Sigmoid colon (tissue), 4 donors: ENCODE data around the gene SNRPB.

Source experiments
- CTCF ChIP-seq, 4 experiments: fragments of 450-650 bp in 3 of 4; fragments of 200-600 bp in 1 of 4; IDR thresholded peaks; one replicate each; pipeline ENCODE4 v1.5.1; 2016 to 2019; ENCODE audit warnings: antibody characterized with exemption in 4 of 4, mild to moderate bottlenecking in 3 of 4, moderate library complexity in 2 of 4
- POLR2A ChIP-seq, 2 donors: fragments of 450-650 bp; IDR thresholded peaks; one replicate each; pipeline ENCODE4 v1.6.1; 2016; ENCODE audit warnings: antibody characterized with exemption in 2 of 2, mild to moderate bottlenecking in 2 of 2, moderate library complexity in 2 of 2
- POLR2AphosphoS5 ChIP-seq, 4 donors: sonication (generic); formaldehyde crosslinking; IDR thresholded peaks; one replicate each; pipeline ENCODE4 v1.6.1; 2017; ENCODE audit warnings: antibody characterized with exemption in 4 of 4

GRCh38 chr20:2515203-2515602 is 44.6 kb upstream of the SNRPB start:
- TF ChIP-seq CTCF (IDR thresholded peaks at IDR 0.05), result no peak
- TF ChIP-seq POLR2AphosphoS5 (IDR thresholded peaks at IDR 0.05), result no peak
- no peak for TF ChIP-seq POLR2A (IDR thresholded peaks at IDR 0.05)
